ENCODE data around the gene TIMP2. TPM values are rescaled to one million over a fixed set of nuclear protein-coding genes. Genes with fewer than 3 reads are reported as not detected.
A peak's percentile ranks its signal among the peaks of the same experiment; 100 is the strongest.

The TIMP2 gene
- total and polyA plus RNA-seq, 2 experiments from 2014 or later = 10.6 to 22.5 TPM

DNA sequence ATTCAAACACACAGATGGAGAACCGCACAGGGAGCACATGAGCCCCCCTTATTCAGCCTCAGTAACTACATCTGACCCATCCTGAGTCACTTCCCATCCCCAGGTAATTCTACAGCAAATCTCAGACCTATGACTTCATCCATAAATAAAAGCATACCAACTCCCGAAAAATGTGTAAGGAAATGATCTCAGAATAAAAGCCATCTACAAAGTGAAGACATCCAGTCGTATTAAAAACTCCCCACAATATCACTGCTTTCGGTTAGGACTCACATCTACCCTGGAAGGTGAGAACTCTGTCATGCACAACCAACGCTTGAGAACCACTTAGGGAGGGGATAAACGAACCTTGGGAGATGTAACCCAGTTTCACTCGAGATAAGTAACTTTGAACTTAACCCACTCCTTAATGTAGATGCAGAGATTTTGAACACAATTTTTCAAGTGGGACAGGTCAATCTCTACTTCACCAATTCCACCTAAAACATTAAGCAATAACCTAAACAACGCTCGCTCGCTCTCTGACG is 85.9 kb downstream of the TIMP2 start:
- H4K20me1 ChIP-seq (replicated peaks; ENCODE audit: insufficient read depth) = peaks cover 36% of the 10 kb centered on the region
- peak overlapping the region; percentile 52 for H3K27ac Mint-ChIP-seq
- H3K9me2 ChIP-seq (ENCODE audit: insufficient read depth) = no peaks in the 10 kb centered on the region
- H3K4me3 ChIP-seq = peak overlapping the region; percentile 97
- ATAC-seq (no peak), DNase-seq (ENCODE audit: low spot score) (no peak)
- peaks cover 36% of the 10 kb centered on the region for H3K36me3 Mint-ChIP-seq (ENCODE audit: low read depth)
- H3K9me3 Mint-ChIP-seq = no peaks in the 10 kb centered on the region; the same call in 1 of the 3 replicates
- H3K27me3 ChIP-seq (ENCODE audit: insufficient read depth) = no peaks in the 10 kb centered on the region
- peaks cover 37% of the 10 kb centered on the region for H3K36me3 ChIP-seq (ENCODE audit: insufficient read depth)
- peak overlapping the region; percentile 96 for H3K4me2 ChIP-seq
- peaks cover 21% of the 10 kb centered on the region for H3K4me1 Mint-ChIP-seq
- TF ChIP-seq EZH2phosphoT487 (IDR thresholded peaks at IDR 0.05; ENCODE audit: unreplicated experiment) (no peak), STAT1 (IDR thresholded peaks at IDR 0.05; ENCODE audit: unreplicated experiment) (no peak), JUNB (IDR thresholded peaks at IDR 0.05; ENCODE audit: unreplicated experiment) (no peak), ZNF114 (CRISPR knock-in tag; IDR thresholded peaks at IDR 0.05) (no peak), POLR2AphosphoS5 (IDR thresholded peaks at IDR 0.05; ENCODE audit: low read depth) (no peak), CREB1 (CRISPR knock-in tag; IDR thresholded peaks at IDR 0.05; ENCODE audit: low read depth) (no peak), NANOG (IDR thresholded peaks at IDR 0.05; ENCODE audit: borderline replicate concordance) (no peak), ZNF331 (CRISPR knock-in tag; IDR thresholded peaks at IDR 0.05; ENCODE audit: low read depth) (no peak), EZH2 (IDR thresholded peaks at IDR 0.05; ENCODE audit: low read depth, unreplicated experiment) (no peak)
- TF ChIP-seq, protein P1, sequence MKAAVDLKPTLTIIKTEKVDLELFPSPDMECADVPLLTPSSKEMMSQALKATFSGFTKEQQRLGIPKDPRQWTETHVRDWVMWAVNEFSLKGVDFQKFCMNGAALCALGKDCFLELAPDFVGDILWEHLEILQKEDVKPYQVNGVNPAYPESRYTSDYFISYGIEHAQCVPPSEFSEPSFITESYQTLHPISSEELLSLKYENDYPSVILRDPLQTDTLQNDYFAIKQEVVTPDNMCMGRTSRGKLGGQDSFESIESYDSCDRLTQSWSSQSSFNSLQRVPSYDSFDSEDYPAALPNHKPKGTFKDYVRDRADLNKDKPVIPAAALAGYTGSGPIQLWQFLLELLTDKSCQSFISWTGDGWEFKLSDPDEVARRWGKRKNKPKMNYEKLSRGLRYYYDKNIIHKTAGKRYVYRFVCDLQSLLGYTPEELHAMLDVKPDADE (IDR thresholded peaks at IDR 0.05) = no peak
- TF ChIP-seq, protein P2, sequence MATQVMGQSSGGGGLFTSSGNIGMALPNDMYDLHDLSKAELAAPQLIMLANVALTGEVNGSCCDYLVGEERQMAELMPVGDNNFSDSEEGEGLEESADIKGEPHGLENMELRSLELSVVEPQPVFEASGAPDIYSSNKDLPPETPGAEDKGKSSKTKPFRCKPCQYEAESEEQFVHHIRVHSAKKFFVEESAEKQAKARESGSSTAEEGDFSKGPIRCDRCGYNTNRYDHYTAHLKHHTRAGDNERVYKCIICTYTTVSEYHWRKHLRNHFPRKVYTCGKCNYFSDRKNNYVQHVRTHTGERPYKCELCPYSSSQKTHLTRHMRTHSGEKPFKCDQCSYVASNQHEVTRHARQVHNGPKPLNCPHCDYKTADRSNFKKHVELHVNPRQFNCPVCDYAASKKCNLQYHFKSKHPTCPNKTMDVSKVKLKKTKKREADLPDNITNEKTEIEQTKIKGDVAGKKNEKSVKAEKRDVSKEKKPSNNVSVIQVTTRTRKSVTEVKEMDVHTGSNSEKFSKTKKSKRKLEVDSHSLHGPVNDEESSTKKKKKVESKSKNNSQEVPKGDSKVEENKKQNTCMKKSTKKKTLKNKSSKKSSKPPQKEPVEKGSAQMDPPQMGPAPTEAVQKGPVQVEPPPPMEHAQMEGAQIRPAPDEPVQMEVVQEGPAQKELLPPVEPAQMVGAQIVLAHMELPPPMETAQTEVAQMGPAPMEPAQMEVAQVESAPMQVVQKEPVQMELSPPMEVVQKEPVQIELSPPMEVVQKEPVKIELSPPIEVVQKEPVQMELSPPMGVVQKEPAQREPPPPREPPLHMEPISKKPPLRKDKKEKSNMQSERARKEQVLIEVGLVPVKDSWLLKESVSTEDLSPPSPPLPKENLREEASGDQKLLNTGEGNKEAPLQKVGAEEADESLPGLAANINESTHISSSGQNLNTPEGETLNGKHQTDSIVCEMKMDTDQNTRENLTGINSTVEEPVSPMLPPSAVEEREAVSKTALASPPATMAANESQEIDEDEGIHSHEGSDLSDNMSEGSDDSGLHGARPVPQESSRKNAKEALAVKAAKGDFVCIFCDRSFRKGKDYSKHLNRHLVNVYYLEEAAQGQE (IDR thresholded peaks at IDR 0.05; ENCODE audit: unreplicated experiment) = no peak
- TF ChIP-seq, protein P3, sequence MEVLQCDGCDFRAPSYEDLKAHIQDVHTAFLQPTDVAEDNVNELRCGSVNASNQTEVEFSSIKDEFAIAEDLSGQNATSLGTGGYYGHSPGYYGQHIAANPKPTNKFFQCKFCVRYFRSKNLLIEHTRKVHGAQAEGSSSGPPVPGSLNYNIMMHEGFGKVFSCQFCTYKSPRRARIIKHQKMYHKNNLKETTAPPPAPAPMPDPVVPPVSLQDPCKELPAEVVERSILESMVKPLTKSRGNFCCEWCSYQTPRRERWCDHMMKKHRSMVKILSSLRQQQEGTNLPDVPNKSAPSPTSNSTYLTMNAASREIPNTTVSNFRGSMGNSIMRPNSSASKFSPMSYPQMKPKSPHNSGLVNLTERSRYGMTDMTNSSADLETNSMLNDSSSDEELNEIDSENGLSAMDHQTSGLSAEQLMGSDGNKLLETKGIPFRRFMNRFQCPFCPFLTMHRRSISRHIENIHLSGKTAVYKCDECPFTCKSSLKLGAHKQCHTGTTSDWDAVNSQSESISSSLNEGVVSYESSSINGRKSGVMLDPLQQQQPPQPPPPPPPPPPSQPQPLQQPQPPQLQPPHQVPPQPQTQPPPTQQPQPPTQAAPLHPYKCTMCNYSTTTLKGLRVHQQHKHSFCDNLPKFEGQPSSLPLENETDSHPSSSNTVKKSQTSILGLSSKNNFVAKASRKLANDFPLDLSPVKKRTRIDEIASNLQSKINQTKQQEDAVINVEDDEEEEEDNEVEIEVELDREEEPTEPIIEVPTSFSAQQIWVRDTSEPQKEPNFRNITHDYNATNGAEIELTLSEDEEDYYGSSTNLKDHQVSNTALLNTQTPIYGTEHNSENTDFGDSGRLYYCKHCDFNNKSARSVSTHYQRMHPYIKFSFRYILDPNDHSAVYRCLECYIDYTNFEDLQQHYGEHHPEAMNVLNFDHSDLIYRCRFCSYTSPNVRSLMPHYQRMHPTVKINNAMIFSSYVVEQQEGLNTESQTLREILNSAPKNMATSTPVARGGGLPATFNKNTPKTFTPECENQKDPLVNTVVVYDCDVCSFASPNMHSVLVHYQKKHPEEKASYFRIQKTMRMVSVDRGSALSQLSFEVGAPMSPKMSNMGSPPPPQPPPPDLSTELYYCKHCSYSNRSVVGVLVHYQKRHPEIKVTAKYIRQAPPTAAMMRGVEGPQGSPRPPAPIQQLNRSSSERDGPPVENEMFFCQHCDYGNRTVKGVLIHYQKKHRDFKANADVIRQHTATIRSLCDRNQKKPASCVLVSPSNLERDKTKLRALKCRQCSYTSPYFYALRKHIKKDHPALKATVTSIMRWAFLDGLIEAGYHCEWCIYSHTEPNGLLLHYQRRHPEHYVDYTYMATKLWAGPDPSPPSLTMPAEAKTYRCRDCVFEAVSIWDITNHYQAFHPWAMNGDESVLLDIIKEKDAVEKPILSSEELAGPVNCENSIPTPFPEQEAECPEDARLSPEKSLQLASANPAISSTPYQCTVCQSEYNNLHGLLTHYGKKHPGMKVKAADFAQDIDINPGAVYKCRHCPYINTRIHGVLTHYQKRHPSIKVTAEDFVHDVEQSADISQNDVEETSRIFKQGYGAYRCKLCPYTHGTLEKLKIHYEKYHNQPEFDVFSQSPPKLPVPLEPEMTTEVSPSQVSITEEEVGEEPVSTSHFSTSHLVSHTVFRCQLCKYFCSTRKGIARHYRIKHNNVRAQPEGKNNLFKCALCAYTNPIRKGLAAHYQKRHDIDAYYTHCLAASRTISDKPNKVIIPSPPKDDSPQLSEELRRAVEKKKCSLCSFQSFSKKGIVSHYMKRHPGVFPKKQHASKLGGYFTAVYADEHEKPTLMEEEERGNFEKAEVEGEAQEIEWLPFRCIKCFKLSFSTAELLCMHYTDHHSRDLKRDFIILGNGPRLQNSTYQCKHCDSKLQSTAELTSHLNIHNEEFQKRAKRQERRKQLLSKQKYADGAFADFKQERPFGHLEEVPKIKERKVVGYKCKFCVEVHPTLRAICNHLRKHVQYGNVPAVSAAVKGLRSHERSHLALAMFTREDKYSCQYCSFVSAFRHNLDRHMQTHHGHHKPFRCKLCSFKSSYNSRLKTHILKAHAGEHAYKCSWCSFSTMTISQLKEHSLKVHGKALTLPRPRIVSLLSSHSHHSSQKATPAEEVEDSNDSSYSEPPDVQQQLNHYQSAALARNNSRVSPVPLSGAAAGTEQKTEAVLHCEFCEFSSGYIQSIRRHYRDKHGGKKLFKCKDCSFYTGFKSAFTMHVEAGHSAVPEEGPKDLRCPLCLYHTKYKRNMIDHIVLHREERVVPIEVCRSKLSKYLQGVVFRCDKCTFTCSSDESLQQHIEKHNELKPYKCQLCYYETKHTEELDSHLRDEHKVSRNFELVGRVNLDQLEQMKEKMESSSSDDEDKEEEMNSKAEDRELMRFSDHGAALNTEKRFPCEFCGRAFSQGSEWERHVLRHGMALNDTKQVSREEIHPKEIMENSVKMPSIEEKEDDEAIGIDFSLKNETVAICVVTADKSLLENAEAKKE (CRISPR knock-in tag; IDR thresholded peaks at IDR 0.05) = no peak
- TF ChIP-seq, protein P4, sequence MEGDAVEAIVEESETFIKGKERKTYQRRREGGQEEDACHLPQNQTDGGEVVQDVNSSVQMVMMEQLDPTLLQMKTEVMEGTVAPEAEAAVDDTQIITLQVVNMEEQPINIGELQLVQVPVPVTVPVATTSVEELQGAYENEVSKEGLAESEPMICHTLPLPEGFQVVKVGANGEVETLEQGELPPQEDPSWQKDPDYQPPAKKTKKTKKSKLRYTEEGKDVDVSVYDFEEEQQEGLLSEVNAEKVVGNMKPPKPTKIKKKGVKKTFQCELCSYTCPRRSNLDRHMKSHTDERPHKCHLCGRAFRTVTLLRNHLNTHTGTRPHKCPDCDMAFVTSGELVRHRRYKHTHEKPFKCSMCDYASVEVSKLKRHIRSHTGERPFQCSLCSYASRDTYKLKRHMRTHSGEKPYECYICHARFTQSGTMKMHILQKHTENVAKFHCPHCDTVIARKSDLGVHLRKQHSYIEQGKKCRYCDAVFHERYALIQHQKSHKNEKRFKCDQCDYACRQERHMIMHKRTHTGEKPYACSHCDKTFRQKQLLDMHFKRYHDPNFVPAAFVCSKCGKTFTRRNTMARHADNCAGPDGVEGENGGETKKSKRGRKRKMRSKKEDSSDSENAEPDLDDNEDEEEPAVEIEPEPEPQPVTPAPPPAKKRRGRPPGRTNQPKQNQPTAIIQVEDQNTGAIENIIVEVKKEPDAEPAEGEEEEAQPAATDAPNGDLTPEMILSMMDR (conservative IDR thresholded peaks at IDR 0.05; ENCODE audit: low read depth in 2 of 2) = no peak
- H2AFZ ChIP-seq = no peak overlapping the region
- H3K27me3 Mint-ChIP-seq (ENCODE audit: insufficient read depth, low read depth, poor library complexity) = peaks cover 12% of the 10 kb centered on the region
- H3F3A ChIP-seq (replicated peaks; ENCODE audit: low read depth) = peaks cover 3% of the 10 kb centered on the region; the same call in 1 of the 2 replicates
- H3K27ac ChIP-seq (ENCODE audit: low read depth) = no peak overlapping the region
- peak overlapping the region; percentile 93 for H3K4me3 Mint-ChIP-seq
- peaks cover 13% of the 10 kb centered on the region for H3K4me1 ChIP-seq (ENCODE audit: insufficient read depth)
- peaks cover 43% of the 10 kb centered on the region for H3K79me2 ChIP-seq (replicated peaks; ENCODE audit: insufficient read depth)

All from GM23338 (cell line).